Calu3 (cell line): ENCODE measurements around the gene SERINC5. TPM values are rescaled to one million over a fixed set of nuclear protein-coding genes. Genes with fewer than 3 reads are reported as not detected.

Experiments used
- BruUV-seq: library from RNA; stranded (reverse); fragments of 400-500 nt; replicated peaks from 2 replicates; lab custom pipeline; 2021; lab: Mats Ljungman, UMichigan
- CTCF ChIA-PET: fragments of 300-600 bp; sonication (Branson Sonifier 250); formaldehyde crosslinking; loops from one replicate; lab custom pipeline; 2022; ENCODE audit warnings: antibody characterized with exemption; lab: Charles Lee
- DNase-seq: peaks from one replicate; pipeline ENCODE4 v3.0.0; 2022
- H3K27ac Mint-ChIP-seq: one replicate; pipeline ENCODE4 v1.8.0; 2022; ENCODE audit warnings: mixed read lengths; ENCODE audit not compliant: unreplicated experiment
- H3K27me3 Mint-ChIP-seq: one replicate; pipeline ENCODE4 v1.8.0; 2022; ENCODE audit warnings: mixed read lengths; ENCODE audit not compliant: unreplicated experiment
- H3K36me3 Mint-ChIP-seq: one replicate; pipeline ENCODE4 v1.8.0; 2022; ENCODE audit warnings: mild to moderate bottlenecking, moderate library complexity, mixed read lengths; ENCODE audit not compliant: insufficient read depth, unreplicated experiment
- H3K4me1 Mint-ChIP-seq: one replicate; pipeline ENCODE4 v1.8.0; 2022; ENCODE audit warnings: mild to moderate bottlenecking, low read depth, mixed read lengths; ENCODE audit not compliant: unreplicated experiment
- H3K4me3 Mint-ChIP-seq: one replicate; pipeline ENCODE4 v1.8.0; 2022; ENCODE audit warnings: mild to moderate bottlenecking, low read depth, moderate library complexity, mixed read lengths; ENCODE audit not compliant: unreplicated experiment
- H3K9me3 Mint-ChIP-seq: one replicate; pipeline ENCODE4 v1.8.0; 2022; ENCODE audit warnings: low read depth, mixed read lengths; ENCODE audit not compliant: unreplicated experiment
- intact Hi-C: fragments of 100-400 bp; cut with micrococcal nuclease; formaldehyde crosslinking; loops from one replicate; pipeline ENCODE4 v1.10.0; 2022; ENCODE audit not compliant: unreplicated experiment
- total RNA-seq: library from RNA; stranded (reverse); gene quantifications from 2 replicates; pipeline ENCODE4 v1.2.3, GENCODE V29; 2022
- TF ChIP-seq, protein P1 (sequence below): fragments of 200-600 bp; IDR thresholded peaks from one replicate; pipeline ENCODE4 v1.8.0; 2022; ENCODE audit warnings: antibody characterized with exemption; ENCODE audit not compliant: unreplicated experiment

The SERINC5 gene
- total RNA-seq, 1 experiment from 2014 or later: 47.0 TPM

DNA sequence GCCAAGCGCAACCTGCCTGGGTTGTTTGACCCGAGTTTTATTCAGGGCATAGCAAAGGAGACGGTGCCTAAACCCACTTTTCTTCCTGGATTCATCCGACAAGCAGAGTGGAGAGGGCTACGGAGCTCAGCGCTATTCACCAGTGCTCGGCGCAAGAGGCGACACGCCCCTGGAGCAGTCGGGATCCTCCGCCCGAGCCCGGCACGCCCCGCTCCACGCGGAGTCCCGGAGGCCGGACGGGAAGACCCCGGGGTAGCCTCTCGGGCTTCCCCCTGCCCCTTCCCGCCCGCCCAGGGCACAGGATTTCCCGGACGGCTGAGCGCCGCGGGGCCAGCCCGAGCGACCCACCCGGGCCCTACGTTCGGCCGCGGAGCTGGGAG, 427 bp downstream of the SERINC5 start:
- Mint-ChIP-seq H3K27me3 (no peaks in the 10 kb centered on the region), H3K9me3 (no peaks in the 10 kb centered on the region), H3K4me3 (peak overlapping the region; percentile 95), H3K27ac (peak overlapping the region; percentile 45), H3K36me3 (peaks cover 34% of the 10 kb centered on the region), H3K4me1 (peaks cover 52% of the 10 kb centered on the region)
- intact Hi-C loops: no loop called here
- CTCF ChIA-PET: interaction anchor here (0.6 to 1.7 kb wide), 10 partner anchors 8 to 1327 kb away, joined by 3 to 10 read pairs (median 4); no protein-coding TSS in a partner anchor
- TF ChIP-seq, protein P1, sequence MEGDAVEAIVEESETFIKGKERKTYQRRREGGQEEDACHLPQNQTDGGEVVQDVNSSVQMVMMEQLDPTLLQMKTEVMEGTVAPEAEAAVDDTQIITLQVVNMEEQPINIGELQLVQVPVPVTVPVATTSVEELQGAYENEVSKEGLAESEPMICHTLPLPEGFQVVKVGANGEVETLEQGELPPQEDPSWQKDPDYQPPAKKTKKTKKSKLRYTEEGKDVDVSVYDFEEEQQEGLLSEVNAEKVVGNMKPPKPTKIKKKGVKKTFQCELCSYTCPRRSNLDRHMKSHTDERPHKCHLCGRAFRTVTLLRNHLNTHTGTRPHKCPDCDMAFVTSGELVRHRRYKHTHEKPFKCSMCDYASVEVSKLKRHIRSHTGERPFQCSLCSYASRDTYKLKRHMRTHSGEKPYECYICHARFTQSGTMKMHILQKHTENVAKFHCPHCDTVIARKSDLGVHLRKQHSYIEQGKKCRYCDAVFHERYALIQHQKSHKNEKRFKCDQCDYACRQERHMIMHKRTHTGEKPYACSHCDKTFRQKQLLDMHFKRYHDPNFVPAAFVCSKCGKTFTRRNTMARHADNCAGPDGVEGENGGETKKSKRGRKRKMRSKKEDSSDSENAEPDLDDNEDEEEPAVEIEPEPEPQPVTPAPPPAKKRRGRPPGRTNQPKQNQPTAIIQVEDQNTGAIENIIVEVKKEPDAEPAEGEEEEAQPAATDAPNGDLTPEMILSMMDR: no peak
- DNase-seq: peak; percentile 75
- no TSS peak for BruUV-seq

DNA sequence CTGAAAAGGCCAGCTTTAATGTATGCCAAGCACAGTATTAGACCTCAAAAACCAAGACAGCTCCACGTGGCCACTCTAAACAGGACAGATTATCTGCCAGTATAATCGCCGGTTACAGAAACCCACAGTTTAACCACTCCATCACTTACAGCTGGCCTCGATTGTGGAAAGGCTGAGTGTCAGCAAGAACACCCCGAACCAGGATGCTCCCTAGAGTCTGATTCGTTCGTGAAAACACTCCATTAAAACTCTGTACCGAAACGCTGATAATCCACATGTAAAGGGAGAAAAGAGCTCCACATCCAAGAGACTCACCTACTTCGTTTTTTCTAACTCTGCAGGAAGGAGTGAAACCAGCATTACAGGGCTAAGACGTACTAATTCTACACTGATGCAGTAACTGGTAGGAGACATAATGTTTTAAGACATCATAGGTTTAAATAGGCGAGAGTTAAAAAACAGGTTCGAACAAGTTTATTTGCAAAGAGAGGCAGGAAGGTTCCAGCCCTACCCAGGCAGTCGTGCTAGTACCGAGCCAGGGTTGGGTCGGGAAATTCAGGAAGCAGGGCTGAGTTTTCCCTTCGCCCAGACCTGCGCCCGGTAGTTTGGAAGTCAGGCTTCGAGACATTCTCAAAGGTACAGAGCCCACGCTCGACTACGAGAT, 949 bp downstream of the SERINC5 start:
- TF ChIP-seq, protein P1: no peak
- no TSS peak for BruUV-seq
- H3K36me3 Mint-ChIP-seq: peaks cover 34% of the 10 kb centered on the region

DNA sequence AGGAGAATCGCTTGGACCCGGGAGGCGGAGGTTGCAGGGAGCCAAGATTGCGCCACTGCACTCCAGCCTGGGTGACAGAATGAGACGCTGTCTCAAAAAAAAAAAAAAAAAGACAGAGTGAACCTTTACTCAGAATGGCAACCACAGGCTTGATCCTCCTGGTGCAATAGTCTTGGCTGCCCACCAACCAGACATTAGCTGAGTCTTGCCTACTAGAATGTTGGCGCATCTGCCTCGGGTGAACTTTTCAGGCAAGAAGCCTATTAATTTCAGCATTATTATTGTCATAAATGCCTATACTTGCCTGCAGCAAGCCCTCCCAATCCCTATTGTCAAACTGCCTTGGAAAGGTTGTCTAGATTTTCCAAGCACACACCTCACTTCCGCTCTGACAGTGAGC, 4.2 kb downstream of the SERINC5 start:
- peaks cover 61% of the 10 kb centered on the region for H3K4me1 Mint-ChIP-seq
- H3K27ac Mint-ChIP-seq: no peak overlapping the region
- intact Hi-C loops: no loop called here
- CTCF ChIA-PET: interaction anchor here (0.7 to 1.0 kb wide), 2 partner anchors 28 to 86 kb away, joined by 3 read pairs; no protein-coding TSS in a partner anchor
- H3K9me3 Mint-ChIP-seq: no peaks in the 10 kb centered on the region
- no peaks in the 10 kb centered on the region for H3K27me3 Mint-ChIP-seq
- DNase-seq: no peak
- TF ChIP-seq, protein P1: no peak
- peaks cover 27% of the 10 kb centered on the region for H3K36me3 Mint-ChIP-seq
- no peak overlapping the region for H3K4me3 Mint-ChIP-seq
- no TSS peak for BruUV-seq

More for the DNA sequence above, 949 bp downstream of the SERINC5 start:
- intact Hi-C loops: no loop called here
- no peak for DNase-seq
- CTCF ChIA-PET: interaction anchor here (0.6 to 1.7 kb wide), 3 partner anchors 7 to 73 kb away, joined by 3 to 4 read pairs (median 3); no protein-coding TSS in a partner anchor
- Mint-ChIP-seq H3K27ac (peak overlapping the region; percentile 45), H3K27me3 (no peaks in the 10 kb centered on the region), H3K4me3 (peak overlapping the region; percentile 95), H3K9me3 (no peaks in the 10 kb centered on the region), H3K4me1 (peaks cover 53% of the 10 kb centered on the region)

DNA sequence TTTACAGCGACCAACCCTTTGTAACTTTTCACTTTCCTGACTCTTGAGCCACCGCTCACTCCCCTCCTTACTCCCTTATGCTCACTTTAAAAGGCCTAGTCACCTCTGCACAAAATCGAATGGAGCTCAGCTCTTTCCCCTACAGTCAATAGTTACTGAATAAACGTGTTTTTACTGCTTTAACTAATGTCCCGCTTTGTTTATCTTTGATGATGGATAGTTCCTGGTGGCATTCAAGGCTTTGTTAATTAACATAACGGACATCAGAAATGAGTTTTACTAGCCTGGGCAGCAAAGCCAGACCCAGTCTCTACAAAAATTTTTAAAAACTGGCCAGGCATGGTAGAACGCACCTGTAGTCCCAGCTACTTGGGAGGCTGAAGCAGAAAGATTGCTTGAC, 5.0 kb downstream of the SERINC5 start:
- TF ChIP-seq, protein P1: no peak
- CTCF ChIA-PET: interaction anchor here (0.6 kb wide), 1 partner anchor 754 kb away, joined by 8 read pairs; no protein-coding TSS in a partner anchor
- peaks cover 19% of the 10 kb centered on the region for H3K36me3 Mint-ChIP-seq
- H3K27me3 Mint-ChIP-seq: no peaks in the 10 kb centered on the region
- intact Hi-C loops: no loop called here
- DNase-seq: no peak
- no peak overlapping the region for H3K27ac Mint-ChIP-seq
- H3K9me3 Mint-ChIP-seq: no peaks in the 10 kb centered on the region
- no TSS peak for BruUV-seq
- H3K4me1 Mint-ChIP-seq: peaks cover 68% of the 10 kb centered on the region
- H3K4me3 Mint-ChIP-seq: no peak overlapping the region
